ENCODE results near the gene RAB27B.

The RAB27B gene

GRCh38 chr18:54904581-54904980 lies 76.3 kb downstream of the RAB27B start:
- Histone ChIP-seq H2AFZ (ENCODE audit: low read length) (no peak overlapping the region), H3K4me2 (ENCODE audit: insufficient read depth, low read length, poor library complexity, severe bottlenecking) (no peak overlapping the region), H2BK15ac (ENCODE audit: low read length) (no peak overlapping the region), H3K23ac (ENCODE audit: low read depth, low read length, poor library complexity) (no peak overlapping the region), H2AK5ac (ENCODE audit: low read depth, low read length) (no peak overlapping the region), H3K18ac (ENCODE audit: low read length) (no peak overlapping the region), H3K4ac (ENCODE audit: low read length) (no peak overlapping the region), H4K91ac (ENCODE audit: low read depth, low read length, poor library complexity) (no peak overlapping the region), H3K36me3 (replicated peaks in 1 of 2; ENCODE audit: control insufficient read depth in 2 of 2, insufficient read depth in 2 of 2, low read length in 2 of 2) (no peaks in the 10 kb centered on the region), H3K9me3 (replicated peaks in 1 of 2; ENCODE audit: control insufficient read depth in 2 of 2, insufficient read depth in 1 of 2, low read depth in 1 of 2, low read length in 2 of 2) (peaks cover 0 to 1% of the 10 kb centered on the region in 2 donors), H2BK12ac (ENCODE audit: low read length) (no peak overlapping the region), H2BK5ac (ENCODE audit: low read length) (no peak overlapping the region), H3K9ac (ENCODE audit: low read depth, low read length, poor library complexity) (no peak overlapping the region), H3K27ac (replicated peaks; ENCODE audit: low read length) (no peak overlapping the region), H3K79me1 (ENCODE audit: low read depth, low read length) (no peaks in the 10 kb centered on the region), H2BK120ac (ENCODE audit: low read depth, low read length) (no peak overlapping the region), H3K27me3 (ENCODE audit: control insufficient read depth in 3 of 3, insufficient read depth in 3 of 3, low read depth in 1 of 3, low read length in 3 of 3) (no peaks in the 10 kb centered on the region), H3K4me1 (ENCODE audit: control insufficient read depth in 2 of 2, insufficient read depth in 1 of 2, low read depth in 1 of 2, low read length in 2 of 2) (peaks cover 0 to 3% of the 10 kb centered on the region in 2 donors), H3K14ac (ENCODE audit: low read length) (no peak overlapping the region), H4K8ac (ENCODE audit: low read depth, low read length) (no peak overlapping the region), H3K4me3 (ENCODE audit: low read length in 2 of 2) (no peak overlapping the region)
- no peak for DNase-seq (ENCODE audit: low spot score)
- WGBS, 2 donors (ENCODE audit: extremely low coverage in 2 of 2, insufficient read length in 2 of 2, insufficient replicate concordance in 1 of 2): no CpG with 5 or more reads among the region's 2 CpGs

GRCh38 chr18:54905629-54906028 lies 77.4 kb downstream of the RAB27B start:
- no CpG with 5 or more reads among the region's 5 CpGs for WGBS, 2 donors (ENCODE audit: extremely low coverage in 2 of 2, insufficient read length in 2 of 2, insufficient replicate concordance in 1 of 2)
- Histone ChIP-seq H3K36me3 (replicated peaks in 1 of 2; ENCODE audit: control insufficient read depth in 2 of 2, insufficient read depth in 2 of 2, low read length in 2 of 2) (no peaks in the 10 kb centered on the region), H4K91ac (ENCODE audit: low read depth, low read length, poor library complexity) (no peak overlapping the region), H2AFZ (ENCODE audit: low read length) (no peak overlapping the region), H3K4me3 (ENCODE audit: low read length in 2 of 2) (no peak overlapping the region), H3K4me2 (ENCODE audit: insufficient read depth, low read length, poor library complexity, severe bottlenecking) (no peak overlapping the region), H3K9ac (ENCODE audit: low read depth, low read length, poor library complexity) (no peak overlapping the region), H2AK5ac (ENCODE audit: low read depth, low read length) (no peak overlapping the region), H2BK5ac (ENCODE audit: low read length) (no peak overlapping the region), H2BK15ac (ENCODE audit: low read length) (no peak overlapping the region), H2BK120ac (ENCODE audit: low read depth, low read length) (no peak overlapping the region), H3K4me1 (ENCODE audit: control insufficient read depth in 2 of 2, insufficient read depth in 1 of 2, low read depth in 1 of 2, low read length in 2 of 2) (peaks cover 0 to 3% of the 10 kb centered on the region in 2 donors), H4K8ac (ENCODE audit: low read depth, low read length) (no peak overlapping the region), H3K79me1 (ENCODE audit: low read depth, low read length) (no peaks in the 10 kb centered on the region), H2BK12ac (ENCODE audit: low read length) (no peak overlapping the region), H3K27me3 (ENCODE audit: control insufficient read depth in 3 of 3, insufficient read depth in 3 of 3, low read depth in 1 of 3, low read length in 3 of 3) (no peaks in the 10 kb centered on the region), H3K4ac (ENCODE audit: low read length) (no peak overlapping the region), H3K14ac (ENCODE audit: low read length) (no peak overlapping the region), H3K9me3 (replicated peaks in 1 of 2; ENCODE audit: control insufficient read depth in 2 of 2, insufficient read depth in 1 of 2, low read depth in 1 of 2, low read length in 2 of 2) (peaks cover 0 to 3% of the 10 kb centered on the region in 2 donors), H3K18ac (ENCODE audit: low read length) (no peak overlapping the region), H3K27ac (replicated peaks; ENCODE audit: low read length) (no peak overlapping the region), H3K23ac (ENCODE audit: low read depth, low read length, poor library complexity) (no peak overlapping the region)
- DNase-seq (ENCODE audit: low spot score): no peak

GRCh38 chr18:54906331-54907185 lies 78.3 kb downstream of the RAB27B start:
- Histone ChIP-seq H2AFZ (ENCODE audit: low read length) (no peak overlapping the region), H3K9me3 (replicated peaks in 1 of 2; ENCODE audit: control insufficient read depth in 2 of 2, insufficient read depth in 1 of 2, low read depth in 1 of 2, low read length in 2 of 2) (peaks cover 0 to 3% of the 10 kb centered on the region in 2 donors), H3K14ac (ENCODE audit: low read length) (no peak overlapping the region), H3K36me3 (replicated peaks in 1 of 2; ENCODE audit: control insufficient read depth in 2 of 2, insufficient read depth in 2 of 2, low read length in 2 of 2) (no peaks in the 10 kb centered on the region), H3K4me3 (ENCODE audit: low read length in 2 of 2) (no peak overlapping the region), H3K4me1 (ENCODE audit: control insufficient read depth in 2 of 2, insufficient read depth in 1 of 2, low read depth in 1 of 2, low read length in 2 of 2) (peaks cover 0 to 3% of the 10 kb centered on the region in 2 donors), H2BK12ac (ENCODE audit: low read length) (no peak overlapping the region), H3K79me1 (ENCODE audit: low read depth, low read length) (no peaks in the 10 kb centered on the region), H2BK5ac (ENCODE audit: low read length) (no peak overlapping the region), H2BK120ac (ENCODE audit: low read depth, low read length) (no peak overlapping the region), H3K23ac (ENCODE audit: low read depth, low read length, poor library complexity) (no peak overlapping the region), H2AK5ac (ENCODE audit: low read depth, low read length) (no peak overlapping the region), H3K27ac (replicated peaks; ENCODE audit: low read length) (no peak overlapping the region), H3K9ac (ENCODE audit: low read depth, low read length, poor library complexity) (no peak overlapping the region), H3K27me3 (ENCODE audit: control insufficient read depth in 3 of 3, insufficient read depth in 3 of 3, low read depth in 1 of 3, low read length in 3 of 3) (no peaks in the 10 kb centered on the region), H3K18ac (ENCODE audit: low read length) (no peak overlapping the region), H4K8ac (ENCODE audit: low read depth, low read length) (no peak overlapping the region), H2BK15ac (ENCODE audit: low read length) (no peak overlapping the region), H3K4me2 (ENCODE audit: insufficient read depth, low read length, poor library complexity, severe bottlenecking) (no peak overlapping the region), H3K4ac (ENCODE audit: low read length) (no peak overlapping the region), H4K91ac (ENCODE audit: low read depth, low read length, poor library complexity) (no peak overlapping the region)
- WGBS, 2 donors (ENCODE audit: extremely low coverage in 2 of 2, insufficient read length in 2 of 2, insufficient replicate concordance in 1 of 2): no CpG with 5 or more reads among the region's 6 CpGs
- DNase-seq (ENCODE audit: low spot score): no peak

GRCh38 chr18:54909538-54909937 lies 81.3 kb downstream of the RAB27B start:
- Histone ChIP-seq H3K23ac (ENCODE audit: low read depth, low read length, poor library complexity) (no peak overlapping the region), H3K4me1 (ENCODE audit: control insufficient read depth in 2 of 2, insufficient read depth in 1 of 2, low read depth in 1 of 2, low read length in 2 of 2) (peaks cover 0 to 3% of the 10 kb centered on the region in 2 donors), H3K27ac (replicated peaks; ENCODE audit: low read length) (no peak overlapping the region), H3K36me3 (replicated peaks in 1 of 2; ENCODE audit: control insufficient read depth in 2 of 2, insufficient read depth in 2 of 2, low read length in 2 of 2) (no peaks in the 10 kb centered on the region), H2BK12ac (ENCODE audit: low read length) (no peak overlapping the region), H3K4ac (ENCODE audit: low read length) (no peak overlapping the region), H3K14ac (ENCODE audit: low read length) (no peak overlapping the region), H2AFZ (ENCODE audit: low read length) (no peak overlapping the region), H3K9me3 (replicated peaks in 1 of 2; ENCODE audit: control insufficient read depth in 2 of 2, insufficient read depth in 1 of 2, low read depth in 1 of 2, low read length in 2 of 2) (peaks cover 0 to 3% of the 10 kb centered on the region in 2 donors), H4K91ac (ENCODE audit: low read depth, low read length, poor library complexity) (no peak overlapping the region), H3K9ac (ENCODE audit: low read depth, low read length, poor library complexity) (no peak overlapping the region), H3K4me2 (ENCODE audit: insufficient read depth, low read length, poor library complexity, severe bottlenecking) (no peak overlapping the region), H3K18ac (ENCODE audit: low read length) (peak overlapping the region; percentile 71), H4K8ac (ENCODE audit: low read depth, low read length) (peak overlapping the region; percentile 43), H2BK120ac (ENCODE audit: low read depth, low read length) (no peak overlapping the region), H2BK15ac (ENCODE audit: low read length) (no peak overlapping the region), H2BK5ac (ENCODE audit: low read length) (no peak overlapping the region), H3K79me1 (ENCODE audit: low read depth, low read length) (no peaks in the 10 kb centered on the region), H3K4me3 (ENCODE audit: low read length in 2 of 2) (no peak overlapping the region), H2AK5ac (ENCODE audit: low read depth, low read length) (no peak overlapping the region), H3K27me3 (ENCODE audit: control insufficient read depth in 3 of 3, insufficient read depth in 3 of 3, low read depth in 1 of 3, low read length in 3 of 3) (no peaks in the 10 kb centered on the region)
- DNase-seq (ENCODE audit: low spot score): no peak
- no CpG with 5 or more reads among the region's 11 CpGs for WGBS, 2 donors (ENCODE audit: extremely low coverage in 2 of 2, insufficient read length in 2 of 2, insufficient replicate concordance in 1 of 2)
